GM11168 (cell line): ENCODE results near the gene BHLHE23.
"Not testable (repeated sequence)": the region's sequence is repeated elsewhere in the genome, so short reads cannot be mapped to it uniquely, and the experiment has no call there.

Experiments
- in situ Hi-C: fragments of 300-500 bp; cut with MboI; formaldehyde crosslinking; loops from one replicate; pipeline ENCODE4 v1.12.0; 2022; ENCODE audit warnings: low sequenced_read_pairs; ENCODE audit not compliant: unreplicated experiment

BHLHE23 gene

DNA sequence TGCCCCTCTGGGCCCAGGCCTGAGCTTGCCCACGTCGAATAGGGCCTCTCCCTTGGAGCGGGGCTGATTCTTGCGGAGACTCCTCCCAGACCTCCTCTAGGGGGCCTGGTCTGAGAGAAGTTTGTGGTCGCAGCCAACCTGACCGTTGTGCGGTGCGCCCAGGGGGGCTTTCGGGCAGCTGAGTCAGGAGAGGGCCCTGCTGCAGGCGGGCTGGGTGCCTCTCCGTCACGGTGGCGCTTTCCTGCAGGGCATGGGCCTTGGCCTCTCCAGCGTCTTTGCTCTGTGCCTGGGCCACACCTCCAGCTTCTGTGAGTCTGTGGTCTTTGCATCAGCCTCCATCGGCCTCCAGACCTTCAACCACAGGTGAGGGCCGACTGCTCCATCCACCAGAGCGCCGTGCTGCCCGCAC lies 41.4 kb downstream of the BHLHE23 start:
- in situ Hi-C loops: no loop called here

DNA sequence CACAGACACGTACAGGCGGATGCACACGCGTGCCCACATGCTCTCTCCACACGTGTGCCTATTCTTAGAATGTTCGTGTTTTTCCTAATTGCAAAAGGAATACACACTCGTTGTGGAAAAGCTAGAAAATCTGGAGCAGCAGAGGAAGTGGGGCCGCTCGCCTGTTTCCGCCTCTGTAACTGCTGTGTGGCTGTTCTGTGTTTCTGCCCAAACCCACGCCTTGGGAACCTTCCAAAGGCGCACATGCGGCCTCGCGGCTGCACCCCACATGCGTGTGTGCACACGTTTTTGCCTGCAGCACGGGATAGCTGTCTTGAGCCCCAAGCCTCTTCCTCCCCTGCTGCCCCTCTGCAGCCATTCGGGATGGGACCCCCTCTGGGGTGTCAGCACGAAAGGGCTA lies 42.1 kb downstream of the BHLHE23 start:
- in situ Hi-C loops: no loop called here

DNA sequence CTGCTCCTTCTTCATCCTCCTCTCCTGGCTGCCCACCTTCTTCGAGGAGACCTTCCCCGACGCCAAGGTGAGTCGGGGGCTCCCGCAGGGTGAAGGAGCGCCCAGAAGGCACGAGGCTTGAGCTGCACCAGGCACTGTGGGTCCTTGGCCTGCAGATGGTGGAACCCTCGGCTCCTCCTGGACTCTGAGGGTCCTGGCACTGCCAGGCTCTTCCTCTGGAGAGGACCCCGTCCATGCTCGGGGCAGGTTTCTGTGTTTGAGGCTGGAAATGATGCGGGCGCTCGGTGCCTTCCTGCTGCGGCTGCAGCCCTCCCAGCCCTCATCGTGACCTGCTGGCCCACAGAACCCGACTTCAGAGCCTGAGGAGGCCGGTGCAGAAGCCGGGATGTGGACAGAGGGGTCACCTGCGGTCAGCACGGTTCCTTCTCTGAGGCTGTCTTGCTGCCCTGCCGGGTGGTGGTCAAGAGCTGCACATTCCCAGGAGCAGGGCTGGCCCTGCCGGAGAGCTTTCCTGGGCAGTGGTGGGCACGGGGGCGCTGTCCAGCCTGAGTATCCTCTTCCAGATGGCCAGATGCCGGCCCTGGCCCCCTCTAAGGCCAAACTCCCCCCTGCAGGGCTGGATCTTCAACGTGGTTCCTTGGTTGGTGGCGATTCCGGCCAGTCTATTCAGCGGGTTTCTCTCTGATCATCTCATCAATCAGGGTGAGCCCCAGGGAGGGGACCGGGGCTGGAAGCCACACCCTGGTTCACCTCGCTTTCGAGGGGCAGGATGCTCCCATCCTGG lies 43.0 kb downstream of the BHLHE23 start:
- in situ Hi-C loops: no loop called here

DNA sequence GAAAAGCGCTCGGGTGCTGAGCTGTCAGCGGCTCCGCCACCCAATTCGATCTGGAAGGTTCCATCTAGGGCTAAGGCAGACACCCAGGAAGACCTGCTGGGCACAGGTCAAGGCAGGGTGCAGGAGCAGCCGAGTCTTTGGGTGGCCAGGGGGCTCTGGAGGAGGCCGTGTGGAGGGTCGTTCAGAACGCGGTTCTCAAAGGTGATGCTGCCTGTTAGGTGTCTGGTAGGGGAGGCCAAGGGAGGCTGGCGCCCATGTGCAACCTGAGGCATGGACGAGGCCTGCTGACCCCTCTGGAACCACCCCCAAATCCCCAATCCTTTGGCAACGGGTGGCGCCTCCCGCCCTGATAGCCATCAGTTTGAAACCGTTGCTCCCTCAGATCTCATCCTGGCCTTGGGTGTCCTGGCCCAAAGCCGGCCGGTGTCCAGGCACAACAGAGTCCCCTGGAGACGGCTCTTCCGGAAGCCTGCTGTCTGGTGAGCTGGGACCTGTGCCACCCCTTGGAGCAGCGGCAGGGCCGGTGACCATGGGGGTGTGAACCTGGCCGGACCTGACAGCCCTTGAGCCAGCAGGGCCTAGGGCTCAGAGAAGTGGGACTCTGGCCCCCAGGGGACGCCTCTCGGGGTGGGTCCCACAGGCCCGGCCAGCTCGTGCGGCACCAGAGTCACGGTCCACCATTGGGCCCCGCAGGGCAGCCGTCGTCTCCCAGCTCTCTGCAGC lies 43.7 kb downstream of the BHLHE23 start:
- in situ Hi-C loops: no loop called here

DNA sequence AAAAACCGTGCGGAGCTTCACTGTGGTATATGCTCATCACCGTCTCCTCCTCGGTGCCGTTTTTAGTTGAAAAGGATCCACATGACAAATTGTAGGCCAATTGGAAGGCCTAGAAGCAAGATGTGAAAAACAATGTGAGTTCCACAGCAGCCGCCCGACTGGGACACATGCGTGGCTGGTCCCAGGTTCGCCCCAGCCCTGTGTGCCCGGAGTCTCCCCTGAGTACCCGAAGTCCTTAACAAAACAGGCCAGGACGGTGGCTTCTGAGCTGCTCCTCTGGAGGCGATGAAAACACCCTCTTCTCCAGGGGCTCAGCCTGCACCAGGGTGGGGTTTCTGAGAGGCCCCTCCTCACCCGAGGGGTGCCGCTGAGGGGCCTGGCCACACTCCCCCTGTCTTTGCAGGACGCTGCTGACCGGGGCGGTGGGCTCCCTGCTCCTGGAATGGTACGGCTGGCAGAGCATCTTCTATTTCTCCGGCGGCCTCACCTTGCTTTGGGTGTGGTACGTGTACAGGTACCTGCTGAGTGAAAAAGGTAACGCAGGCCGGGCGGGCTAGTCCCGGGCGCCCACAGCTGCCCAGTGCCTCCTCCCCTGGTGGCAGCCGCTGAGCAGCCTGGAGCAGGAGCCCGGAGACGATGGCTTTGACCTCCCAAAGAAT lies 44.4 kb downstream of the BHLHE23 start:
- in situ Hi-C loops: no loop called here

DNA sequence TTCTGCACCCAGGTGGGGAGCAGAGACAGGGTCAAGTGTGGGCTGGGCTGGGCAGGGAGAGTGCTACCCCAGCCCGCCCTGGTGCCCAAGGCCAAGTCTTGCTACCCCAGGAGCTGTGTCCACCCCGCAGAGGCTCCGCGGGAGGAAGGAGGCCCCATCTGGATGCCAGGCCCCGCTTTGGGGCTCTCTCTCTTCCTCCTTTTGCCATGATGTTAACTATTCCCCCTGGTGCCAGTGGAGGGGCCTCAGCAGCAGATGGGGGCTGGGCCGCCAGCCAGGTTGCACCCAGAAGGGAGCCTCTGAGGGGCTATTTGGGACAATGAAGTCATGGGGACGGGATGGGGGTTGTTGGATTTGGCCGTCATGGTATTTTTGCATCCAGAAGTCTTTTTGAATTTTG lies 45.0 kb downstream of the BHLHE23 start:
- in situ Hi-C loops: no loop called here

DNA sequence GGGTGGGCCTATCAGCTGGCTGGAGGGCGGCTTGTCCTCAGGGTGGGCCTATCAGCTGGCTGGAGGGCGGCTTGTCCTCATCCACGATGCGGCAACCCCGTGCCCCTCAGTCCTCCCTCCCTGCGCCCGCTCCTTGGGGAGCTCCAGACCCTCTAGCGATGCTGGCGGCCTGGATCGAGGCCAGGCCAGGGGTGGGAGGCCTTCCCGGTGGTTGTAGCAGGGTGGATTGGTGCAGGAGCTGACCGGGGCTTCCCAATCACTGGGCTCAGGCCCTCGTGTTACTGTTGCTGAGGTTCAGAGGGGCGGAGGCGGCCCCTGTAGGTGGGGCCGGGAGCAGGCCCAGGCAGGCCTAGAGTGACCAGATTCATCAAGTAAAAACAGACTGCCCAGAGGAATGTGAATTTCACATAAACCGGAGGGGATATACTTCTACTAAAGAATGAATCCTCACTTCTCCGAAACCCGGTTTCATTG lies 45.4 kb downstream of the BHLHE23 start:
- in situ Hi-C loops: no loop called here

DNA sequence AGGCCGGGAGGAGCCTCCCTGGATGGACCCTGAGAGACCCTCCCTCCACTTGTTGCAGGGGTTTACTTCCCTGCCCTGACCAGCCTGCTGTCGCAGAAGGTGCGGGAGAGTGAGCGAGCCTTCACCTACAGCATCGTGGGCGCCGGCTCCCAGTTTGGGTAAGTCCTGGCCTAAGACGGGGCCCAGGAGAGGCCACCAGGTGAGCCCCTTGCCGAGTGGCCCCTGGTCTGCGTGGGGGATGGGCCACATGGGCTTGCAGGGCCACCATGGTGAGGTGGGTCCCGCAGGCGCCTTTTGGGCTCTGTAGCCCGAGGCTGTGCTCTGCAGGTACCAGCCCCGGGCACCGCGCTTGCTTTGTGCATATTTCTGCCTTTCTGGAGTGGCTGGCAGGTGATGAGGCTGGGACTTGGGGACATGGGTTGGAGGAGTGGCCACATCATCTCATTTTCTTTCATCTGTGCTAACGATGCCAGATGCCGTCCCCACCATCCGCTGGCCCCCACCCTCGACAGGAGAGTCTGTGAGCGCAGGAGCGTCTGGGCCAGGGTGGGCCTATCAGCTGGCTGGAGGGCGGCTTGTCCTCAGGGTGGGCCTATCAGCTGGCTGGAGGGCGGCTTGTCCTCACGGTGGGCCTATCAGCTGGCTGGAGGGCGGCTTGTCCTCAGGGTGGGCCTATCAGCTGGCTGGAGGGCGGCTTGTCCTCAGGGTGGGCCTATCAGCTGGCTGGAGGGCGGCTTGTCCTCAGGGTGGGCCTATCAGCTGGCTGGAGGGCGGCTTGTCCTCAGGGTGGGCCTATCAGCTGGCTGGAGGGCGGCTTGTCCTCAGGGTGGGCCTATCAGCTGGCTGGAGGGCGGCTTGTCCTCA lies 46.1 kb downstream of the BHLHE23 start:
- in situ Hi-C loops: not testable (repeated sequence)

DNA sequence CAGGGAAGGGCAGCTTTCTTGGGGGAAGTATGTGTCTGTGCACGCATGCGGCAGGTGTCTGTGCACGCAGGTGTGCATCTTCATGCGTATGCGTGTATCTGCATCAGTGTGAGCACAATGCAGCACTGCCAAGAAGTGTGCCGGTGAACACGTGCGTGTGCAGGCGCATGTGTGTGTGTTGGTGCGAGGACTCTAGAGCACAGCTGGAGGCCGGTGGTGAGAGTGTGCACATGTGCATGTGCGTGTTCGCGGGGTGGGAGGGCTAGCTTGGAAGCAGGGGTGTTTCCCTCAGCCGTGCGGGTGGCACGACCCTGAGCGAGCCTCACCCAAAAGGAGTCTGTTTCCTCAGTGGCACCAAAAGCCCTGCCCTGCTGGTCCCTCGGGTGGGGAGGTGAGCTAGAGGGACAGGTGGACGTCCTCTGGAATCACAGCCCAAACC lies 46.7 kb downstream of the BHLHE23 start:
- in situ Hi-C loops: no loop called here

DNA sequence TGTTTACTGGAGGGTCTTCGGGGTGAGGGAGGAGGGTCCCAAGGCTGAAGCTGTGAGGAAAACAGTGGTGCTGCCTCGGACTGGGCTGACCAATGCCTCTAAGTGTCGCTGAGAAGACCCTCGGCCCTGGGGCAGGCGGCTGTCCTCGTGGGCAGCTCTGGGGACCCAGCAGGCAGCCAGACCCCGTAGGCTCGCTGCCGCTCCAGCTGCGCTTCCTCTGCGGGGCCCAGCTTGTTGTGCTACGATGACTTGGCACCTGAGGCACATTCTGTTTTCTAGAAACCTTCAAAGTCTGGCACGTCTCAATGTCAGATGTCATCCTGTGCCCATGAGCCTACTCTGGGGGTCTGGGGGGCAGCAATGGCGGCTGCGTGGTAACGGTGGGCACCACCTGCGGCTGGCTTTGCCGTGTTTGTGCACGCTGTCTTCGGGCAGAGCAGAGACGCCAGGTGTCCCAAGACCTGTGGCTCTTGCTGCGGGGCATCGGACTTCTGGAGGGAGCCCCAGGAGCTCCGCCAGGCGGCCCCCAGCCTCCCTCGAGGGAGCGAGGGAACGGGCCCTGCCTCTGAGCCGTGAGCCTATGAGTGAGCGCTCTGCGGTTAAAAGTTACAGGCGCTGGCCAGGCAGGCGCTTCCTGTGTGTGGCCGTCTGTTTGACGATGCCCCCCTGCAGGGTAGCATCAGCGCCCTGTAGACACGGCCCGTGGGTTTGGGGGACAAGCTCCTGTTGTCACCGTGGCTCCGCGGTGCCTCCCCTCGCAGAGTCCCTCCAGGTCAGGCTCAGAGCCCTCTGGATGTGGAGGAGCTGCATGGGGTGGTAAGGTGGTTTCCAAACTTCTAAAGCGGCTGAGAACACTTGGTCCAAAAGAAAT lies 47.4 kb downstream of the BHLHE23 start:
- in situ Hi-C loops: no loop called here

DNA sequence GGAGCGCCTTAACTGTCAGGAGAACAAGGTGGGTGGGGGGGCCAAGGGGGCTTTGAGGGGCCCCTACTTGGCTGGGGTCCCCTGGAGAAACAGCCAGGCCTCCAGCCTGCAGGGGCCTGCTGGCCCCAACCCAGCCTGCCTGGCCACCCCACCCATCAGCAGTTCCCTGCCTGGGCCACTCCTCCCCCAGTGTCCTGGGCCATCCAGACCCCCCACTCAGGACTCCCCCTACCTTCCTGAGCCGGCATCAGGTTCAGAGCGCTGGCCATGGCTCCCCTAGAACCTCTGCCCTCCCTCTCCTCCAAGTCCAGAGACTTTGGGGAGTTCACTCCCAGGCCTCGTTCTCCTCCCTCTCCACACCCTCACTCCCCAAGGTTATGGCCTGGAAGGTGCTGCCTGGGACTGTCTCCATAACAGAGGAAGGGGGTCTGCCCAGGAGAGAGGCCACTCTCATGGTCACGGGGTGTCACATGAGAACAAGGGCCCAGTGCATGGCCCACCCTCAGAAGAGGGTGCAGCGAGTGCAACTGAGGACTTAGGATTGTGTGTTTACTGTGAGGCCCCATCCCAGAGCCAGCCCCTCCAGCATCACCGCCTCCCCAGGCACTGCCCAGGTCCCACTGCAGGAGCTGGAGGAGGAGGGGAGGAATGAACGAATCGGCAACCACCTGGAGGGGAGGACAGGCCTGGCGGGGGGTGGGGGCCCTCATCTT lies 48.2 kb downstream of the BHLHE23 start:
- in situ Hi-C loops: no loop called here

DNA sequence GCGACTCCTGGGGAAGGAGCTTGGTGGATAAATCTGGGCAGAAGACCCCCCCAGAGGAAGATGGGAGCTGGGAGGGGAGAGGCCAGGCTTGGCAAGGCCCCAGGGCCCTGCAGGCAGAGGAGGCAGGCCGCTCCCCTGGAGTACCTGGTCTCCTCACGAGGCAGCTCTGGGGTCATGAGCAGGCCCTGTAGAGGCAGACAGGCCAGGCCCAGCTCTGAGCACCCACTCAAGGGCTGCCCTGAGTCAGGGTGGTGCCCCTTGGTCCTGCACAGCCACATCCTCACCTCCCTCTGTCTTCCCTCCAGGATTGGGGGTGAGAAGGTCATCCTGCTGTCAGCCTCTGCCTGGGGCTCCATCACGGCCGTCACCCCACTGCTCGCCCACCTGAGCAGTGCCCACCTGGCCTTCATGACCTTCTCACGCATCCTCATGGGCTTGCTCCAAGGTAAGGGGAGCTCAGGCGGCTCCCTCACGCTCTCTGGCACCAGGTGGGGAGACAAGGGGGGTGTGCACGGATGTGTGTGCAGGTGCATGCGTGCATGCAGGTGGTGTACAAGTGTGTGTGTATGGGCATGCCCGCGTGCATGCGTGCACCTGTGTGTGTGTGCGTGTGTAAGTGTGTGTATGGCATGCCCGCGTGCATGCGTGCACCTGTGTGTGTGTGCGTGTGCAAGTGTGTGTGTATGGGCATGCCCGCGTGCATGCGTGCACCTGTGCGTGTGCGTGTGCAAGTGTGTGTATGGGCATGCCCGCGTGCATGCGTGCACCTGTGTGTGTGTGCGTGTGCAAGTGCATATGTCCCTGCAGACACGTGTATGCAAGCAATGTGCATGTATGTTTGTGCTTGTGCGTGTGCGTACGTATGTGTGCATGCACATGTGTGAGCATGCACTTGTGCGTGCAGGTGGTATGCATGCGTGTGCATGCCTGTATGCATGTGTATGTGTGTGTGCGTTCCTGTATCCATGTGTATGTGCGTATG lies 49.3 kb downstream of the BHLHE23 start:
- in situ Hi-C loops: no loop called here

DNA sequence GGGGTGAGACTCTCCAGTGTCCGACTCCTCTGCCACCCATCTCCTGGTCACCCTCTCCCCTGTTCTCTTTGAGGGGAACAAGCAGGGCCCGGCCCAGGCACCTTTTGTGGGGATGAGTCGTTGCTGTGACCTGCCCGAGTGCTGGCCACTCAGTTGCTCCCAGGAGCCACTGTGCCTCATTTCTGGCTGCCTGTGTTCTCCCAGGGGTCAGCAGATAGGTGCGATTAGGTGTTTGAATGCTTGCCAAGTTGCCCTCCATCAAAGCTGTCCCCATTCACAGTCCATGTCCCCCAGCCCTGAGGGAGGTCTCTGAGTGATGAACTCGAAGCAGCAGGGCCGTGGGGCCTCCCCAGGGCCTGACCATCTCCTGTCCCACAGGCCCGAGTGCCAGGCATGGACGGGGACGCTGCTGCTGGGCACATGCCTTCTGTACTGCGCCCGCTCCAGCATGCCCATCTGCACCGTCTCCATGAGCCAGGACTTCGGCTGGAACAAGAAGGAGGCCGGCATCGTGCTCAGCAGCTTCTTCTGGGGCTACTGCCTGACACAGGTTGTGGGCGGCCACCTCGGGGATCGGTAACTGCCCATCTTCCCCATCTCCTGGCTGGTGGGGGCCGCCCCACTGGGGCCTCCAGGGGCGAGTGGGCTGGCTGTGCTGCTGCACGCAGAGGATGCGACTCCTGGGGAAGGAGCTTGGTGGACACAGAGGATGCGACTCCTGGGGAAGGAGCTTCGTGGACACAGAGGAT lies 50.2 kb downstream of the BHLHE23 start:
- in situ Hi-C loops: no loop called here
